PC-3 (cell line): Measurements from ENCODE around the gene CNGA1. TPM values are rescaled to one million over a fixed set of nuclear protein-coding genes. Genes with fewer than 3 reads are reported as not detected.

ENCODE experiments used
- ATAC-seq: fragments of 200-7000 bp; cut with Tn5 transposase; 2 replicates; pipeline ENCODE4 v1.9.1; 2020; ENCODE audit warnings: mild to moderate bottlenecking, moderate library complexity
- BruUV-seq: library from RNA; stranded (reverse); fragments of 400-500 nt; replicated peaks from 2 replicates; lab custom pipeline; 2021; lab: Mats Ljungman, UMichigan
- CTCF ChIA-PET: fragments of 300-600 bp; sonication (Branson Sonifier 250); formaldehyde crosslinking; loops from one replicate; lab custom pipeline; 2022; ENCODE audit warnings: antibody characterized with exemption; lab: Charles Lee
- POLR2A ChIA-PET: fragments of 300-600 bp; sonication (Branson Sonifier 250); formaldehyde crosslinking; loops from one replicate; lab custom pipeline; 2022; ENCODE audit warnings: antibody characterized with exemption; ENCODE audit not compliant: unreplicated experiment; lab: Charles Lee
- DNase-seq: peaks from one replicate; pipeline ENCODE4 v3.0.0-alpha.2; 2015
- H2AFZ ChIP-seq: fragments of 300-600 bp; sonication (generic); 2 replicates; pipeline ENCODE4 v1.6.0; 2016; ENCODE audit warnings: antibody characterized with exemption, low read length
- H3F3A ChIP-seq: fragments of 300-600 bp; sonication (generic); one replicate; pipeline ENCODE4 v1.6.0; 2017; ENCODE audit warnings: antibody characterized with exemption, low read length, control low read depth, mild to moderate bottlenecking; ENCODE audit not compliant: unreplicated experiment
- H3K27ac ChIP-seq: fragments of 300-600 bp; sonication (generic); 2 replicates; pipeline ENCODE4 v1.5.1; 2016; ENCODE audit warnings: mild to moderate bottlenecking, low read length
- H3K27me3 ChIP-seq: fragments of 300-600 bp; sonication (generic); 2 replicates; pipeline ENCODE4 v1.6.1; 2016; ENCODE audit warnings: low read length, mixed read lengths
- H3K36me3 ChIP-seq: fragments of 300-600 bp; sonication (generic); 2 replicates; pipeline ENCODE4 v1.6.1; 2016; ENCODE audit warnings: low read depth, mixed run types, low read length, mixed read lengths
- H3K4me1 ChIP-seq: fragments of 300-600 bp; sonication (generic); 2 replicates; pipeline ENCODE4 v1.5.1; 2016; ENCODE audit warnings: low read length; ENCODE audit not compliant: insufficient read depth
- H3K4me2 ChIP-seq: fragments of 300-600 bp; sonication (generic); 2 replicates; pipeline ENCODE4 v1.6.0; 2016; ENCODE audit warnings: low read length
- H3K4me3 ChIP-seq: fragments of 300-600 bp; sonication (generic); 2 replicates; pipeline ENCODE4 v1.5.1; 2016; ENCODE audit warnings: mild to moderate bottlenecking, low read length, mixed read lengths
- H3K79me2 ChIP-seq: fragments of 300-600 bp; sonication (generic); 2 replicates; pipeline ENCODE4 v1.6.1; 2017; ENCODE audit warnings: low read length, mixed read lengths
- H3K9ac ChIP-seq: fragments of 300-600 bp; sonication (generic); 2 replicates; pipeline ENCODE4 v1.6.0; 2016; ENCODE audit warnings: mild to moderate bottlenecking, low read length
- H3K9me2 ChIP-seq: fragments of 300-600 bp; sonication (generic); replicated peaks from 2 replicates; pipeline ENCODE4 v1.6.1; 2016; ENCODE audit warnings: mixed run types, low read length, mixed read lengths
- H3K9me3 ChIP-seq: fragments of 300-600 bp; sonication (generic); 2 replicates; pipeline ENCODE4 v1.6.1; 2016; ENCODE audit warnings: low read length, mixed read lengths
- H4K20me1 ChIP-seq: fragments of 300-600 bp; sonication (generic); 2 replicates; pipeline ENCODE4 v1.6.1; 2016; ENCODE audit warnings: low read length, mixed read lengths
- CTCF ChIP-seq: fragments of 300-600 bp; sonication (generic); conservative IDR thresholded peaks from 2 replicates; pipeline ENCODE4 v1.5.1; 2017; ENCODE audit warnings: antibody characterized with exemption, low read depth, mild to moderate bottlenecking, low read length
- EZH2 ChIP-seq: fragments of 300-600 bp; sonication (generic); IDR thresholded peaks from one replicate; pipeline ENCODE4 v1.6.1; 2017; ENCODE audit warnings: antibody characterized with exemption, mild to moderate bottlenecking, low read length; ENCODE audit not compliant: unreplicated experiment
- EZH2phosphoT487 ChIP-seq: fragments of 300-600 bp; sonication (generic); IDR thresholded peaks from 2 replicates; pipeline ENCODE4 v1.6.1; 2018; ENCODE audit warnings: mild to moderate bottlenecking, antibody characterized with exemption, low read length, borderline replicate concordance
- intact Hi-C: fragments of 100-400 bp; cut with micrococcal nuclease; formaldehyde crosslinking; loops from 2 replicates; pipeline ENCODE4 v1.9.0; 2023
- total RNA-seq: library from RNA; depleted of rRNA; stranded (reverse); fragments of >200 nt; gene quantifications from 2 replicates; pipeline ENCODE4 v1.2.3, GENCODE V29; 2014

CNGA1 gene
- total RNA-seq, 1 experiment from 2014 or later: 1.1 TPM

GRCh38 chr4:48064349-48064748 is 47.9 kb upstream of the CNGA1 start:
- DNase-seq (no peak), ATAC-seq (no peak)
- H3K27me3 ChIP-seq: no peaks in the 10 kb centered on the region
- no peaks in the 10 kb centered on the region for H4K20me1 ChIP-seq
- no peak overlapping the region for H3K9ac ChIP-seq
- H3K36me3 ChIP-seq: no peaks in the 10 kb centered on the region
- H3K4me3 ChIP-seq: no peak overlapping the region
- H3F3A ChIP-seq: no peaks in the 10 kb centered on the region
- H3K4me2 ChIP-seq: no peak overlapping the region
- no peaks in the 10 kb centered on the region for H3K9me3 ChIP-seq
- ChIA-PET POLR2A (no interaction called here), CTCF (no interaction called here)
- no peak overlapping the region for H3K27ac ChIP-seq
- no peak overlapping the region for H2AFZ ChIP-seq
- BruUV-seq: no TSS peak
- intact Hi-C loops: no loop called here
- no peaks in the 10 kb centered on the region for H3K4me1 ChIP-seq
- no peak for TF ChIP-seq EZH2
- TF ChIP-seq CTCF: no peak
- TF ChIP-seq EZH2phosphoT487: no peak
- no peaks in the 10 kb centered on the region for H3K9me2 ChIP-seq
- H3K79me2 ChIP-seq: no peaks in the 10 kb centered on the region

GRCh38 chr4:48058617-48059530 is 42.4 kb upstream of the CNGA1 start:
- H4K20me1 ChIP-seq: no peaks in the 10 kb centered on the region
- POLR2A ChIA-PET: no interaction called here
- ATAC-seq (no peak), DNase-seq (no peak)
- H3K4me3 ChIP-seq: no peak overlapping the region
- no peaks in the 10 kb centered on the region for H3K27me3 ChIP-seq
- CTCF ChIA-PET: no interaction called here
- H3K4me1 ChIP-seq: no peaks in the 10 kb centered on the region
- BruUV-seq: no TSS peak
- H3K9me2 ChIP-seq: no peaks in the 10 kb centered on the region
- no peaks in the 10 kb centered on the region for H3K36me3 ChIP-seq
- no peak overlapping the region for H3K4me2 ChIP-seq
- no peak overlapping the region for H3K9ac ChIP-seq
- no peak for TF ChIP-seq EZH2
- TF ChIP-seq CTCF: no peak
- TF ChIP-seq EZH2phosphoT487: no peak
- H3K79me2 ChIP-seq: no peaks in the 10 kb centered on the region
- H3K27ac ChIP-seq: no peak overlapping the region
- intact Hi-C loops: no loop called here
- no peaks in the 10 kb centered on the region for H3F3A ChIP-seq
- H3K9me3 ChIP-seq: no peaks in the 10 kb centered on the region
- no peak overlapping the region for H2AFZ ChIP-seq

GRCh38 chr4:48051078-48051477 is 34.6 kb upstream of the CNGA1 start:
- no peak for ATAC-seq
- H3K4me3 ChIP-seq: no peak overlapping the region
- H3K79me2 ChIP-seq: no peaks in the 10 kb centered on the region
- no peak overlapping the region for H3K4me2 ChIP-seq
- no TSS peak for BruUV-seq
- H3K9me3 ChIP-seq: no peaks in the 10 kb centered on the region
- H3K36me3 ChIP-seq: no peaks in the 10 kb centered on the region
- H3F3A ChIP-seq: no peaks in the 10 kb centered on the region
- no peak for TF ChIP-seq EZH2phosphoT487
- no peak for TF ChIP-seq EZH2
- no peak for TF ChIP-seq CTCF
- CTCF ChIA-PET: no interaction called here
- POLR2A ChIA-PET: no interaction called here
- DNase-seq: no peak
- H3K9ac ChIP-seq: no peak overlapping the region
- H3K27me3 ChIP-seq: no peaks in the 10 kb centered on the region
- intact Hi-C loops: no loop called here
- H2AFZ ChIP-seq: no peak overlapping the region
- no peak overlapping the region for H3K27ac ChIP-seq
- no peaks in the 10 kb centered on the region for H4K20me1 ChIP-seq
- H3K4me1 ChIP-seq: no peaks in the 10 kb centered on the region
- H3K9me2 ChIP-seq: no peaks in the 10 kb centered on the region
